ENCODE results near the gene ARFGEF3.
"Not testable (repeated sequence)": the region's sequence is repeated elsewhere in the genome, so short reads cannot be mapped to it uniquely, and the experiment has no call there.

The ARFGEF3 gene

GRCh38 chr6:138309695-138310094 lies 148.0 kb downstream of the ARFGEF3 start:
- no peak for DNase-seq

- DNase-seq = peak; percentile 13
Measured at GRCh38 chr6:138310294-138310693, 148.6 kb downstream of the ARFGEF3 start.

GRCh38 chr6:138310821-138311220 lies 149.1 kb downstream of the ARFGEF3 start:
- no peak for DNase-seq

- no peak for DNase-seq
Measured at GRCh38 chr6:138311268-138311667, 149.5 kb downstream of the ARFGEF3 start.

GRCh38 chr6:138318741-138319375 lies 157.1 kb downstream of the ARFGEF3 start:
- no peak for DNase-seq

- DNase-seq = no peak
Measured at GRCh38 chr6:138321934-138322333, 160.2 kb downstream of the ARFGEF3 start.

- no peak for DNase-seq
Measured at GRCh38 chr6:138323821-138324220, 162.1 kb downstream of the ARFGEF3 start.

GRCh38 chr6:138328210-138328609 lies 166.5 kb downstream of the ARFGEF3 start:
- DNase-seq = no peak

GRCh38 chr6:138330763-138331162 lies 169.0 kb downstream of the ARFGEF3 start:
- no peak for DNase-seq

- no peak for DNase-seq
Measured at GRCh38 chr6:138331444-138331843, 169.7 kb downstream of the ARFGEF3 start.

GRCh38 chr6:138331984-138332383 lies 170.2 kb downstream of the ARFGEF3 start:
- no peak for DNase-seq

GRCh38 chr6:138334000-138334399 lies 172.3 kb downstream of the ARFGEF3 start:
- no peak for DNase-seq

GRCh38 chr6:138334963-138335362 lies 173.2 kb downstream of the ARFGEF3 start:
- DNase-seq = no peak

GRCh38 chr6:138336221-138336620 lies 174.5 kb downstream of the ARFGEF3 start:
- no peak for DNase-seq

- no peak for DNase-seq
Measured at GRCh38 chr6:138337076-138337475, 175.3 kb downstream of the ARFGEF3 start.

- no peak for DNase-seq
Measured at GRCh38 chr6:138339024-138339423, 177.3 kb downstream of the ARFGEF3 start.

GRCh38 chr6:138341176-138341575 lies 179.4 kb downstream of the ARFGEF3 start:
- no peak for DNase-seq

- no peak for DNase-seq
Measured at GRCh38 chr6:138343112-138343511, 181.4 kb downstream of the ARFGEF3 start.

GRCh38 chr6:138345565-138346285 lies 184.0 kb downstream of the ARFGEF3 start:
- DNase-seq = no peak

GRCh38 chr6:138346302-138347195 lies 184.8 kb downstream of the ARFGEF3 start:
- peak; percentile 68 for DNase-seq

- no peak for DNase-seq
Measured at GRCh38 chr6:138347864-138348263, 186.1 kb downstream of the ARFGEF3 start.

GRCh38 chr6:138349891-138350290 lies 188.2 kb downstream of the ARFGEF3 start:
- DNase-seq = peak; percentile 53

- DNase-seq = no peak
Measured at GRCh38 chr6:138357928-138358327, 196.2 kb downstream of the ARFGEF3 start.

- not testable (repeated sequence) for DNase-seq
Measured at GRCh38 chr6:138368684-138369083, 206.9 kb downstream of the ARFGEF3 start.
